ENCODE measurements around the gene MRNIP.
"Not testable (repeated sequence)": the region's sequence is repeated elsewhere in the genome, so short reads cannot be mapped to it uniquely, and the experiment has no call there.

DNA sequence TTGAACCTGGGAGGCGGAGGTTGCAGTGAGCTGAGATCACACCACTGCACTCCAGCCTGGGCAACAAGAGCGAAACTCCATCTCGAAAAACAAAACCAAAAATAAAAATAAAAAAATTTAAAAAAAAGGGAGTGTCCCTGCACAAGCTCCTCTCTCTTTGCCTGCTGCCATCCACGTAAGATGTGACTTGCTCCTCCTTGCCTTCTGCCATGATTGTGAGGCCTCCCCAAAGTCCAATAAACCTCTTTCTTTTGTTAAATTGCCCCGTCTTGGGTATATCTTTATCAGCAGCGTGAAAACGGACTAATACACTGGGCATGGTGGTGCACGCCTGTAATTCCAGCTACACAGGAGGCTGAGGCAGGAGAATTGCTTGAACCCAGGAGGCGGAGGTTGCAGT, 69.3 kb downstream of the MRNIP start:
- TF ChIP-seq, protein P1, sequence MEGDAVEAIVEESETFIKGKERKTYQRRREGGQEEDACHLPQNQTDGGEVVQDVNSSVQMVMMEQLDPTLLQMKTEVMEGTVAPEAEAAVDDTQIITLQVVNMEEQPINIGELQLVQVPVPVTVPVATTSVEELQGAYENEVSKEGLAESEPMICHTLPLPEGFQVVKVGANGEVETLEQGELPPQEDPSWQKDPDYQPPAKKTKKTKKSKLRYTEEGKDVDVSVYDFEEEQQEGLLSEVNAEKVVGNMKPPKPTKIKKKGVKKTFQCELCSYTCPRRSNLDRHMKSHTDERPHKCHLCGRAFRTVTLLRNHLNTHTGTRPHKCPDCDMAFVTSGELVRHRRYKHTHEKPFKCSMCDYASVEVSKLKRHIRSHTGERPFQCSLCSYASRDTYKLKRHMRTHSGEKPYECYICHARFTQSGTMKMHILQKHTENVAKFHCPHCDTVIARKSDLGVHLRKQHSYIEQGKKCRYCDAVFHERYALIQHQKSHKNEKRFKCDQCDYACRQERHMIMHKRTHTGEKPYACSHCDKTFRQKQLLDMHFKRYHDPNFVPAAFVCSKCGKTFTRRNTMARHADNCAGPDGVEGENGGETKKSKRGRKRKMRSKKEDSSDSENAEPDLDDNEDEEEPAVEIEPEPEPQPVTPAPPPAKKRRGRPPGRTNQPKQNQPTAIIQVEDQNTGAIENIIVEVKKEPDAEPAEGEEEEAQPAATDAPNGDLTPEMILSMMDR (conservative IDR thresholded peaks at IDR 0.05; ENCODE audit: low read depth, low read length) = not testable (repeated sequence)
- not testable (repeated sequence) for TF ChIP-seq EZH2phosphoT487 (IDR thresholded peaks at IDR 0.05; ENCODE audit: borderline replicate concordance, low read length)
